ENCODE data around the gene LIPC. TPM values are rescaled to one million over a fixed set of nuclear protein-coding genes. Genes with fewer than 3 reads are reported as not detected.

The LIPC gene
- total and polyA plus RNA-seq, 4 donors = 0.17 to 0.99 (median 0.62) TPM

DNA sequence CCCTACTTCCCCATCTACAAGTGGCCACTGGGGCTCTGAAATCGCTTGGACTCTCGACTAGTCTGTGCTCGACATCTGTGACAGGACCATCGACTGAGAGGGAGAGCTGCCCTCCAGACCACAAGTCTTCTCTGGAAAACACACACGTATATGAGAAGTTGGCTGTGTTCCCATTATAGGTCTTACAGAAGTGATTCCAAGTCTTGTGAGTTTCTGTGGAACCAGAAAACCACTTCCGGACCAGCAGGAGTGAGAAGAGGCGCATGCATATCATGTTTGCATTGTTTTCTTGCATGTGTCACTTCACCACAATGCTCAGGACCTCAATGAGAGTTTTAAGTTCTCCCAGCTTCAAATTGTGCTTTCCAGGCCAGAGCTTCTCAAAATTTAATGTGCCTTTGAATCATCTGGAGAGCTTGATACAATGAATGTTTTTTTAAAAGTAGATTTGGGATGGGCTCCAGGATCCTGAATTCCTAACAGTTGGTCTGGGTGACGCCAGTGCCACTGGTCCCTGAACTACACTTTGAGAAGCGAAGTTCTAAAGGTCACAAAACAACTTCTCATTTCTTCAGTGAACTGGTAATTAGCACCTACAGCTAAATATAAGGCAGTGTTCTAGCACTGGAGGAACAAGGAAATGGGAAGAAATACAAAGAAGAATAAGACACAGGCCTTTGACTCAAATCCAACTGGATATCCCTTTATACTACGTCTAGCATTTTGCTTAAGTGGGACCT lies 15.7 kb downstream of the LIPC start:
- WGBS (ENCODE audit: insufficient coverage) = 84% methylated on average over 3 of the region's 10 CpGs
- no peaks in the 10 kb centered on the region for H3K9me3 ChIP-seq (ENCODE audit: control insufficient read depth, insufficient read depth, low read length)
- H3K27me3 ChIP-seq (ENCODE audit: control insufficient read depth, insufficient read depth, low read length) = no peaks in the 10 kb centered on the region
- H3K4me1 ChIP-seq (ENCODE audit: control insufficient read depth, insufficient read depth, low read length) = peaks cover 6% of the 10 kb centered on the region
- H3K4me3 ChIP-seq (ENCODE audit: low read depth, low read length) = no peak overlapping the region
- DNase-seq (ENCODE audit: low read depth in 4 of 6, low spot score in 6 of 6) = peak in 1 of 6 donors; percentile 28
- no peaks in the 10 kb centered on the region for H3K36me3 ChIP-seq (ENCODE audit: control insufficient read depth, insufficient read depth, low read length)
- H3K27ac ChIP-seq (ENCODE audit: low read depth, low read length) = peak overlapping the region; percentile 10

DNA sequence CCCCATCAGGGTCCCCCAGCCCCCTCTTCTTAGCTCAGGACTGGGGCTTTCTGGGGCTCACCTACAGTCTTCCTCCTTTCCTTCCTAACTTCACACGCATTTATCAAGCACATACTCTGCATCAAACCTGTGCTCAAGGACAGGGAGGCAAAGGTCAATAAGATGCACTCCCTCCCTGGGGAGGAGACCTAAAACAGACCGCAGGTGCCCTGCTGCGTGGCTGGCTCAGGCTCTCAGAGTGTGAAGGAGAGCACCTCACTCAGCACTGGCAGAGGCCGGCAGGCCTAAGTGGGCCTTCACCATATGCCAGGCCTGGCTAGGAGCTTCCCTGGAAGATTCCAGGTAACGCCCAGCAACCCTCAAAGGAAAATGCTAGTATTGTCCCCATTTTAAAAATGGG lies 16.5 kb downstream of the LIPC start:
- no peak overlapping the region for H3K27ac ChIP-seq (ENCODE audit: low read depth, low read length)
- peaks cover 6% of the 10 kb centered on the region for H3K4me1 ChIP-seq (ENCODE audit: control insufficient read depth, insufficient read depth, low read length)
- DNase-seq (ENCODE audit: low read depth in 4 of 6, low spot score in 6 of 6) = no peak
- no peaks in the 10 kb centered on the region for H3K36me3 ChIP-seq (ENCODE audit: control insufficient read depth, insufficient read depth, low read length)
- H3K27me3 ChIP-seq (ENCODE audit: control insufficient read depth, insufficient read depth, low read length) = no peaks in the 10 kb centered on the region
- no peaks in the 10 kb centered on the region for H3K9me3 ChIP-seq (ENCODE audit: control insufficient read depth, insufficient read depth, low read length)
- 78% methylated on average over 4 of the region's 5 CpGs for WGBS (ENCODE audit: insufficient coverage)
- no peak overlapping the region for H3K4me3 ChIP-seq (ENCODE audit: low read depth, low read length)

DNA sequence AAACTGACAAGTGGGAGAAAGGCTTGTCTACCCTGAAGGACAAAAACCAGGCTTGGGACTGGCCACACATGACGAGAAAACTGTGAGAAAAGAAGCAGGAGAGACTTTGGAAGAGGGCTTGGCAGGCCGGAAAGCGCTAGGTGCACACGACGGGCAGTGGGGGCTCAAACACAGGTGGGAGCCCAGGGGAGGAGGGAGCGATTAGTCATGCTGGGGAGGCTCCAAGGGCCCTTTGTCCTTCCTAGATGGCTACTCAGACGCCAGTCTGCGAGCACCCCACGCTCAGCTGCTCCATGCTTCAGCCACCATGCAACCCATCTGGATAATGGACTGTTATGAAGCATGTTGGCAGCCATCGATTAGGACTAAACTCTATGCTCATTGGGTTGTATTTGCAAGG lies 17.1 kb downstream of the LIPC start:
- peaks cover 6% of the 10 kb centered on the region for H3K4me1 ChIP-seq (ENCODE audit: control insufficient read depth, insufficient read depth, low read length)
- no peak for DNase-seq (ENCODE audit: low read depth in 4 of 6, low spot score in 6 of 6)
- 75% methylated on average over 9 of the region's 10 CpGs for WGBS (ENCODE audit: insufficient coverage)
- H3K27me3 ChIP-seq (ENCODE audit: control insufficient read depth, insufficient read depth, low read length) = no peaks in the 10 kb centered on the region
- no peak overlapping the region for H3K4me3 ChIP-seq (ENCODE audit: low read depth, low read length)
- no peak overlapping the region for H3K27ac ChIP-seq (ENCODE audit: low read depth, low read length)
- no peaks in the 10 kb centered on the region for H3K36me3 ChIP-seq (ENCODE audit: control insufficient read depth, insufficient read depth, low read length)
- H3K9me3 ChIP-seq (ENCODE audit: control insufficient read depth, insufficient read depth, low read length) = no peaks in the 10 kb centered on the region

DNA sequence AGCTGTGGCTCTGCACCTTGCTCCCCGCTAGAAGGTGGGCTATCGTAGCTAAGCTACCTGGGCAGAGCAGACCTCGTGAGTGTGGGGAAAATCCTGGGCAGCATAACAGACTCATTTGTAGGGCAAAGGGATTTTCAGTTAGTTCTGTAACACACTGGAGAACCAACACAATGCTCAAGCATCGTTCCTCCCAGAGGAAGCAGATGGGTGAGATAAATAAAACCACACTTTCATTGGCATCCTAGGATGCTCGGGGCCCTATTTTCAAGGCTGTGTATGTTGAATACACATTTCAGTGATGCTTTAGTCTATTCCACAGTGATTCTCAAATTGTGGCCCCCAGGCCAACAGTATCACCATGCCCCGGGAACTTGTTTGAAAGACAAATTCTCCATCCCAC lies 20.0 kb downstream of the LIPC start:
- Histone ChIP-seq H3K9me3 (ENCODE audit: control insufficient read depth, insufficient read depth, low read length) (no peaks in the 10 kb centered on the region), H3K36me3 (ENCODE audit: control insufficient read depth, insufficient read depth, low read length) (no peaks in the 10 kb centered on the region), H3K27me3 (ENCODE audit: control insufficient read depth, insufficient read depth, low read length) (no peaks in the 10 kb centered on the region), H3K4me1 (ENCODE audit: control insufficient read depth, insufficient read depth, low read length) (peaks cover 6% of the 10 kb centered on the region), H3K27ac (ENCODE audit: low read depth, low read length) (no peak overlapping the region), H3K4me3 (ENCODE audit: low read depth, low read length) (no peak overlapping the region)
- DNase-seq (ENCODE audit: low read depth in 4 of 6, low spot score in 6 of 6) = no peak
- WGBS (ENCODE audit: insufficient coverage) = 94% methylated on average over 3 of the region's 6 CpGs

DNA sequence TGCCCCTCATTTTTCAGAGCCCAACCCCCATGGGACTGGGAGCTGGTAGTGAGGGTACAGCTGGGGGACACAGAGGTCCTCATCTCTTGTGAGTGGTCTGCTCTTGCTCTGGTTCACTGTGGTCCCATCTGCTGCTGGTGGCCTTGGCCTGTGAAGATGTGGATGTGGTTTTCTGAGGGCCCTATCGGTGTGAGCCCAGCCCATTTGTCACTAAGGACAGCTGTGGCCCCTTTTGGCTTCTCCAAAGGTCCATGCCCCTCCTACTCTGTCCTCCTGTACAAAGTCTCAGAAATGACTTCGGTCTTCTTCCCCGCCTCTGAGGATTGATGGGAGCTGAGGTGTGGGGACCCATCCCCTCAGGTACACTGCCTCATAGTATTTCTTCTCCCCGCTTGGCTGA lies 21.0 kb downstream of the LIPC start:
- WGBS (ENCODE audit: insufficient coverage) = 93% methylated on average over 3 of the region's 4 CpGs

DNA sequence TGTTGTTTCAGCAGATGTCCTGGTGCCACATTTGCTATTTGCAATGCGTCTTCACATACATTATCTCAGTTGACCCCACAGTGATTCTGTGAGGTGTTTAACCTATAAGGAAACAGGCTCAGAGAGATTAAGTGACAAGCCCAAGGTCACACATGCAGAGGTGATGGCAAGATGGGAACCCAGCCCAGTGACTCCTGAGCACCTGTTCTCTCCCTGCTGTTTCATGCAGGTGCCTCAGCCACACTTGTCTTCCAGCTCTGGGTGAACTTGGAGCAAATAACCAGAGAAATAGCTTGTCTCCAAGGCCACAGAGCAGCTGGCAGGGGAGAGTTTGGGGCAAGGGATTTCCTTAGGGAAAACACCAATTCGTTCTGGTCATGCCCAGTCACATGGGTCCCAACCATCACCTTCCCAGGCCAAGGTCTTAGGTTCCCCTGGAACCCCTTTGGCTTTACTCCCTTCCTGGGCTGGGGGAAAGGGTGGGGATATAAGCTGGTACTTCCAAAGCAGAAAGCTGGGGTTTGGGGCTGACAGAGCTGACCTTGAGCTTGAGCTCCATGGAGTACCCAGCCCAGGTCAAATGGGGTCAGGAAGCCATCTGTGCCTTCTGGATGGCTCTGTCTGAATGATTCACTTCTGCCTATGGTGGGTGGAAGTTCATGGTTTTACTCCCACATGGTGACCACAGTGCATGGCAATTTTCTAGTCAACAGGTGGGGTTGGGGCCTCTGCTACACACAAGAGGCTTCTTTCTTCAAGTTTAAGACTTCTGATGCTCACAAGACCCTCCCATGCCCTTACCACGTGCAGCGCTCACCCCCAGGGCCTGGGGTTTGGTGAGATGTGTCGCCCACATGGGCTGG lies 22.4 kb downstream of the LIPC start:
- H3K9me3 ChIP-seq (ENCODE audit: control insufficient read depth, insufficient read depth, low read length) = no peaks in the 10 kb centered on the region
- no peaks in the 10 kb centered on the region for H3K4me1 ChIP-seq (ENCODE audit: control insufficient read depth, insufficient read depth, low read length)
- H3K27me3 ChIP-seq (ENCODE audit: control insufficient read depth, insufficient read depth, low read length) = no peaks in the 10 kb centered on the region
- H3K27ac ChIP-seq (ENCODE audit: low read depth, low read length) = no peak overlapping the region
- H3K36me3 ChIP-seq (ENCODE audit: control insufficient read depth, insufficient read depth, low read length) = no peaks in the 10 kb centered on the region
- DNase-seq (ENCODE audit: low read depth in 4 of 6, low spot score in 6 of 6) = no peak
- 83% methylated on average over 1 of the region's 5 CpGs for WGBS (ENCODE audit: insufficient coverage)
- H3K4me3 ChIP-seq (ENCODE audit: low read depth, low read length) = no peak overlapping the region

More for the DNA sequence above, 21.0 kb downstream of the LIPC start:
- H3K4me1 ChIP-seq (ENCODE audit: control insufficient read depth, insufficient read depth, low read length) = peaks cover 6% of the 10 kb centered on the region
- DNase-seq (ENCODE audit: low read depth in 4 of 6, low spot score in 6 of 6) = no peak
- H3K27me3 ChIP-seq (ENCODE audit: control insufficient read depth, insufficient read depth, low read length) = no peaks in the 10 kb centered on the region
- no peaks in the 10 kb centered on the region for H3K9me3 ChIP-seq (ENCODE audit: control insufficient read depth, insufficient read depth, low read length)
- H3K36me3 ChIP-seq (ENCODE audit: control insufficient read depth, insufficient read depth, low read length) = no peaks in the 10 kb centered on the region
- no peak overlapping the region for H3K27ac ChIP-seq (ENCODE audit: low read depth, low read length)
- no peak overlapping the region for H3K4me3 ChIP-seq (ENCODE audit: low read depth, low read length)

DNA sequence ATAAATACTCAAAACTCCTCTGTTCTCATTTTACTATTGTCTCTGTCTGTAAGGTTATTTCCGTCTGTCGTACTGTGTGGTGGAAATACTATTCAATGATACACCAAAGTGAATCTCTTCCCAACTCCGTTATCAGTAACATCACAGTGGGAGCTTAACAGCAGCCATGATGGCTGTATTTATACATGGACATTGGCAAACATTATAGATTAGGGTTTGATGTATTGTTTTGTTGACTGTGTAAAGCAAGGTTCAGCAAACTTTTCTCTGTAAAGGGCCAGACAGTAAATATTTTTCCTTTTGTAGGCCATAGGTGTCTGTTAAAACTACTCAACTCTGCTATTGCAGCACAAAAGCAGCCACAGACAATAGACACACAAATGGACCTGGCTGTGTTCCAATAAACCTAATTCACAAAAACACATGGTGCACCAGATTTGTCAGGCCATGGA lies 23.2 kb downstream of the LIPC start:
- no CpG with 5 or more reads among the region's 3 CpGs for WGBS (ENCODE audit: insufficient coverage)
- H3K27me3 ChIP-seq (ENCODE audit: control insufficient read depth, insufficient read depth, low read length) = no peaks in the 10 kb centered on the region
- peak in 2 of 6 donors; percentile 37 to 72 for DNase-seq (ENCODE audit: low read depth in 4 of 6, low spot score in 6 of 6)
- no peaks in the 10 kb centered on the region for H3K36me3 ChIP-seq (ENCODE audit: control insufficient read depth, insufficient read depth, low read length)
- no peak overlapping the region for H3K4me3 ChIP-seq (ENCODE audit: low read depth, low read length)
- H3K4me1 ChIP-seq (ENCODE audit: control insufficient read depth, insufficient read depth, low read length) = peaks cover 5% of the 10 kb centered on the region
- no peaks in the 10 kb centered on the region for H3K9me3 ChIP-seq (ENCODE audit: control insufficient read depth, insufficient read depth, low read length)
- H3K27ac ChIP-seq (ENCODE audit: low read depth, low read length) = no peak overlapping the region

DNA sequence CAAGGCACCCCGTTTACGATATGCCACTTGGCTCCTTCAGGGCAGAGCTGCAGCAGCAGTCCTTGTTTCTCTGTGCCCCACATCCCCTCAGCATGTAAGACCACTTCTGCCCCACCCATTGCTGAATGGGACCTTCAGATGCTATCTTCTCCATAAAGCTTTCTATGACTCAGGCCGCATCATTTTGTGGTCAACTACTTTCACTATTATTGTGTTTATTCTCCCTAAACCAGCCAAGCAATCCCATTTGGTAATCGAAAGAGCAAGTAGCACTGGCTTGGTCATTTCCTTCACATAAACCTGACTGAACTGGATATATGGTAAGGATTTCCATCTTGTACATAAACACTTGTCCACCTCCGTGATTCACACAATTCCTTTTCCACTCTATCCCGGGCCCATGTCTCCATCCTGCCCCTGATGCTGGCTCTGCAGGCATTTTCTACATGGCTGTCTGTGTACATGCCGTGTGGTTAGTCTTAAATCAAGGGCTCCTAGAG lies 25.7 kb downstream of the LIPC start:
- H3K9me3 ChIP-seq (ENCODE audit: control insufficient read depth, insufficient read depth, low read length) = no peaks in the 10 kb centered on the region
- H3K4me3 ChIP-seq (ENCODE audit: low read depth, low read length) = no peak overlapping the region
- H3K27me3 ChIP-seq (ENCODE audit: control insufficient read depth, insufficient read depth, low read length) = no peaks in the 10 kb centered on the region
- H3K27ac ChIP-seq (ENCODE audit: low read depth, low read length) = no peak overlapping the region
- no peak for DNase-seq (ENCODE audit: low read depth in 4 of 6, low spot score in 6 of 6)
- H3K36me3 ChIP-seq (ENCODE audit: control insufficient read depth, insufficient read depth, low read length) = no peaks in the 10 kb centered on the region
- 71% methylated on average over 2 of the region's 7 CpGs for WGBS (ENCODE audit: insufficient coverage)
- H3K4me1 ChIP-seq (ENCODE audit: control insufficient read depth, insufficient read depth, low read length) = peaks cover 5% of the 10 kb centered on the region

DNA sequence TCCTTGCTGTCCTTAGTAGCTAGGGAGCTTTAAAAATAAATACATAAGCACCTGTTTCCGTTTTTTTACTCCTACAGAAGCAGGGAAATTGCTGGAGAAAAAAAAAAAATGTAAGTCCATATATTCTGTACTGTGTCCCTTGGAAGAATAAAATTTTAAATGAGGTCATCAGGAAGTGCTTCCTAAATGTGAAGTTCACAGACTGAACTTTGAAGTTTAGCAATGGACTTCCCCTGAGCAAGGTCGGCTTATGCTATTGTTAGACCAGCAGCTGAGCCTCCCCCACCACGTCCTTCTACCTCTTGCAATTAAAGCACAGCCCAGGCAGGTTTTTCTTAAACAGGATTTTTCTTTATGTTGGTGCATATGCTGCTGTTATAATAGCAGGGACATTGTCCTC lies 26.3 kb downstream of the LIPC start:
- H3K27me3 ChIP-seq (ENCODE audit: control insufficient read depth, insufficient read depth, low read length) = no peaks in the 10 kb centered on the region
- no peak overlapping the region for H3K4me3 ChIP-seq (ENCODE audit: low read depth, low read length)
- peaks cover 11% of the 10 kb centered on the region for H3K4me1 ChIP-seq (ENCODE audit: control insufficient read depth, insufficient read depth, low read length)
- H3K9me3 ChIP-seq (ENCODE audit: control insufficient read depth, insufficient read depth, low read length) = no peaks in the 10 kb centered on the region
- no CpG with 5 or more reads among the region's 3 CpGs for WGBS (ENCODE audit: insufficient coverage)
- H3K27ac ChIP-seq (ENCODE audit: low read depth, low read length) = no peak overlapping the region
- no peak for DNase-seq (ENCODE audit: low read depth in 4 of 6, low spot score in 6 of 6)
- H3K36me3 ChIP-seq (ENCODE audit: control insufficient read depth, insufficient read depth, low read length) = no peaks in the 10 kb centered on the region

All from spinal cord (tissue), 10 donors.